ENCODE results near the gene PLCL1.

GRCh38 chr2:198042189-198042588 lies 237.8 kb downstream of the PLCL1 start:
- no peak for TF ChIP-seq CTCF (IDR thresholded peaks at IDR 0.05 in 8 of 11, conservative IDR thresholded peaks at IDR 0.05 in 3 of 11)
- no peak for TF ChIP-seq POLR2A (IDR thresholded peaks at IDR 0.05)
